Activated CD8-positive, alpha-beta T cell treated with anti-CD3 and anti-CD28 coated beads for 36 hours (primary cell): Measurements from ENCODE around the gene CLDN1. TPM values are rescaled to one million over a fixed set of nuclear protein-coding genes. Genes with fewer than 3 reads are reported as not detected.
"Not testable (repeated sequence)": the region's sequence is repeated elsewhere in the genome, so short reads cannot be mapped to it uniquely, and the experiment has no call there.

Source experiments
- ATAC-seq: fragments of 200-7000 bp; cut with Tn5 transposase; one replicate; pipeline ENCODE4 v1.10.0; 2021; ENCODE audit warnings: mild to moderate bottlenecking, moderate library complexity
- CTCF ChIA-PET: fragments of 350-600 bp; sonication (Branson Sonifier 250); formaldehyde crosslinking; loops from one replicate; lab custom pipeline; 2021; ENCODE audit warnings: antibody characterized with exemption; lab: Charles Lee
- POLR2A ChIA-PET: fragments of 350-600 bp; sonication (Branson Sonifier 250); formaldehyde crosslinking; loops from one replicate; lab custom pipeline; 2021; ENCODE audit warnings: antibody characterized with exemption; lab: Charles Lee
- DNase-seq: peaks from one replicate; pipeline ENCODE4 v3.0.0-alpha.2; 2020
- H3K27ac Mint-ChIP-seq: one replicate; pipeline ENCODE4 v1.8.0; 2021; ENCODE audit warnings: mild to moderate bottlenecking, mixed read lengths
- H3K27me3 Mint-ChIP-seq: one replicate; pipeline ENCODE4 v1.8.0; 2021; ENCODE audit warnings: mixed read lengths
- H3K36me3 Mint-ChIP-seq: one replicate; pipeline ENCODE4 v1.8.0; 2021; ENCODE audit warnings: low read depth, mixed read lengths
- H3K4me1 Mint-ChIP-seq: one replicate; pipeline ENCODE4 v1.8.0; 2021; ENCODE audit warnings: low read depth, mixed read lengths
- H3K4me3 Mint-ChIP-seq: one replicate; pipeline ENCODE4 v1.8.0; 2021; ENCODE audit warnings: mild to moderate bottlenecking, moderate library complexity, mixed read lengths
- H3K9me3 Mint-ChIP-seq: one replicate; pipeline ENCODE4 v1.8.0; 2021; ENCODE audit warnings: mixed read lengths
- CTCF ChIP-seq: fragments of 200-600 bp; IDR thresholded peaks from one replicate; pipeline ENCODE4 v1.8.0; 2022; ENCODE audit warnings: antibody characterized with exemption, mild to moderate bottlenecking
- intact Hi-C: fragments of 100-400 bp; cut with micrococcal nuclease; formaldehyde crosslinking; loops from one replicate; pipeline ENCODE4 v1.10.0; 2022
- total RNA-seq, 2 experiments: library from RNA; stranded (reverse); gene quantifications; one replicate each; pipeline ENCODE4 v1.2.3, GENCODE V29; 2021

The CLDN1 gene
- total RNA-seq, 2 experiments from 2014 or later, result 0.58 to 0.77 TPM

- intact Hi-C loops, result no loop called here
- TF ChIP-seq CTCF, result no peak
- H3K4me3 Mint-ChIP-seq, result no peak overlapping the region
- H3K9me3 Mint-ChIP-seq, result peaks cover 12% of the 10 kb centered on the region
- H3K4me1 Mint-ChIP-seq, result no peaks in the 10 kb centered on the region
- H3K36me3 Mint-ChIP-seq, result peaks cover 3% of the 10 kb centered on the region
- POLR2A ChIA-PET, result no interaction called here
- DNase-seq (no peak), ATAC-seq (no peak)
- H3K27ac Mint-ChIP-seq, result no peak overlapping the region
- H3K27me3 Mint-ChIP-seq, result peaks cover 2% of the 10 kb centered on the region
- CTCF ChIA-PET, result no interaction called here
Measured at GRCh38 chr3:190281308-190282051, 40.8 kb downstream of the CLDN1 start.

GRCh38 chr3:190279690-190280089 is 42.6 kb downstream of the CLDN1 start:
- no peaks in the 10 kb centered on the region for H3K36me3 Mint-ChIP-seq
- no peaks in the 10 kb centered on the region for H3K4me1 Mint-ChIP-seq
- DNase-seq (no peak), ATAC-seq (no peak)
- CTCF ChIA-PET, result interaction anchor here (3.4 kb wide), 1 partner anchor 42 kb away, joined by 11 read pairs; the partner anchor contains the start of gene CLDN1
- peaks cover 2% of the 10 kb centered on the region for H3K27me3 Mint-ChIP-seq
- no peak overlapping the region for H3K27ac Mint-ChIP-seq
- H3K4me3 Mint-ChIP-seq, result no peak overlapping the region
- peaks cover 3% of the 10 kb centered on the region for H3K9me3 Mint-ChIP-seq
- intact Hi-C loops, result no loop called here
- TF ChIP-seq CTCF, result no peak
- POLR2A ChIA-PET, result no interaction called here

- DNase-seq (no peak), ATAC-seq (no peak)
- no peak overlapping the region for H3K27ac Mint-ChIP-seq
- H3K36me3 Mint-ChIP-seq, result no peaks in the 10 kb centered on the region
- H3K4me3 Mint-ChIP-seq, result no peak overlapping the region
- no peak for TF ChIP-seq CTCF
- H3K9me3 Mint-ChIP-seq, result peaks cover 1% of the 10 kb centered on the region
- POLR2A ChIA-PET, result no interaction called here
- CTCF ChIA-PET, result no interaction called here
- H3K27me3 Mint-ChIP-seq, result peaks cover 7% of the 10 kb centered on the region
- H3K4me1 Mint-ChIP-seq, result no peaks in the 10 kb centered on the region
- intact Hi-C loops, result no loop called here
Measured at GRCh38 chr3:190272747-190273146, 49.5 kb downstream of the CLDN1 start.

GRCh38 chr3:190269101-190269500 is 53.1 kb downstream of the CLDN1 start:
- H3K4me1 Mint-ChIP-seq, result no peaks in the 10 kb centered on the region
- TF ChIP-seq CTCF, result no peak
- POLR2A ChIA-PET, result no interaction called here
- no peak overlapping the region for H3K4me3 Mint-ChIP-seq
- H3K36me3 Mint-ChIP-seq, result no peaks in the 10 kb centered on the region
- H3K9me3 Mint-ChIP-seq, result peaks cover 1% of the 10 kb centered on the region
- peaks cover 5% of the 10 kb centered on the region for H3K27me3 Mint-ChIP-seq
- no peak for ATAC-seq
- intact Hi-C loops, result no loop called here
- H3K27ac Mint-ChIP-seq, result no peak overlapping the region
- DNase-seq, result no peak
- CTCF ChIA-PET, result no interaction called here

GRCh38 chr3:190267464-190267863 is 54.8 kb downstream of the CLDN1 start:
- H3K36me3 Mint-ChIP-seq, CTCF ChIA-PET, H3K9me3 Mint-ChIP-seq: not testable (repeated sequence)

More at GRCh38 chr3:190267464-190267863, 54.8 kb downstream of the CLDN1 start:
- ATAC-seq, POLR2A ChIA-PET, DNase-seq, intact Hi-C loops, H3K27ac Mint-ChIP-seq, H3K4me1 Mint-ChIP-seq, H3K27me3 Mint-ChIP-seq, H3K4me3 Mint-ChIP-seq: not testable (repeated sequence)
